ENCODE results near the gene TRPM6. TPM values are rescaled to one million over a fixed set of nuclear protein-coding genes. Genes with fewer than 3 reads are reported as not detected.
"Not testable (repeated sequence)": the region's sequence is repeated elsewhere in the genome, so short reads cannot be mapped to it uniquely, and the experiment has no call there.

TRPM6 gene
- polyA plus RNA-seq, 1 donor = 7.8 TPM

DNA sequence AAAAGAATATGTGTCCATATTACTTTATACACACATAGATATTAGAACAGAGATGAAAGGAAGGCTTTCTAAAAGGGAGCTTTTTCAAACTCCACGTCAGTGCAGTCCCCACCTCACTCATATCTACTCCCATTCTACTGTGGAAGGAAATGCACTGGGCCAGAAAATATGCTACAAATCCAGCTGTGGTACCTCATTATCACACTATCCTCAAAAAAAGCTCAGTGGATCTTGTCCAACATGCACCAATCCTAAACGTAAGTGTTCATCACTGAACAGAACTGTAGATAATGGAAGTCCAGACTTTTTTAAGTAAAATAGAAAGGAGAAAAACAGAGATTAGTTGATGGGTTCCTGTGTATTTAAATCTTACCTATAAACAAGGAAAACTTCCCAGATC lies 27.9 kb downstream of the TRPM6 start:
- Histone ChIP-seq H3K4me3 (ENCODE audit: low read length) (no peak overlapping the region), H3K27ac (ENCODE audit: low read length) (no peak overlapping the region), H3K27me3 (ENCODE audit: control insufficient read depth, insufficient read depth, low read length) (no peaks in the 10 kb centered on the region), H3K9me3 (ENCODE audit: control insufficient read depth, low read depth, low read length) (no peaks in the 10 kb centered on the region), H3K4me1 (ENCODE audit: control insufficient read depth, insufficient read depth, low read length) (peaks cover 38% of the 10 kb centered on the region), H3K36me3 (ENCODE audit: control insufficient read depth, insufficient read depth, low read length) (no peaks in the 10 kb centered on the region)
- DNase-seq = no peak
- no CpG with 5 or more reads among the region's 2 CpGs for WGBS (ENCODE audit: insufficient coverage, low lambda C conversion rate)

DNA sequence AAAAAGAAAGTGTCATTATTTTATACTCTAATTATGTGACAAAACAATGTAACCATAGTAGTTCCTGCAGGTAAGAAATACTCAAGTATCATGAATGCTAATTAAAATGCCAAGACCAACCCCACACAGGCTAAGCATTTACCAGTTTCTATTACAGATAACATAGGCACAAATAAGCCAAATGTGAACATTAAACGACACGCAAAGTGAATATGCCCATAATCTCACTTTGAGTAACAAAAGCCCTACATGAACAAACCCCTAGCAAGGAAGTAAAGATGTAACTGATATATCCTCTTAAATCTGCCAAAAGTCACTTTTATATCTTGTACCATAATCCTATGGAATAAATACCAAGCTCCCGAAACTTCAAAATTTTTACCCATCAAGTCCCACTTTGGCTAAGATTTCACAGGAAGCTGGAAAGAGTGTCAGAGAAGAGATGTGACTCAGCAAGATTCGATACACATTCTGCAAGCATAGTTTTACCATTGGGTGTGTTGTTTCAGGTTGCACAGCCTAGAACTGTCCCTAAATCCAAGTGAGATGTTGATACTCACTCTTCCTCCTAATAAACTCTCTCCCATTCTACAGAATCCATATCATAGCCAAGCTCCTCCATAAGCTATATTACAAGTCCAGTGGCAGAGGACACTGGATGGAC lies 28.8 kb downstream of the TRPM6 start:
- Histone ChIP-seq H3K4me3 (ENCODE audit: low read length) (no peak overlapping the region), H3K9me3 (ENCODE audit: control insufficient read depth, low read depth, low read length) (no peaks in the 10 kb centered on the region), H3K27me3 (ENCODE audit: control insufficient read depth, insufficient read depth, low read length) (no peaks in the 10 kb centered on the region), H3K27ac (ENCODE audit: low read length) (peak overlapping the region; percentile 94), H3K36me3 (ENCODE audit: control insufficient read depth, insufficient read depth, low read length) (peaks cover 2% of the 10 kb centered on the region), H3K4me1 (ENCODE audit: control insufficient read depth, insufficient read depth, low read length) (peaks cover 38% of the 10 kb centered on the region)
- DNase-seq = peak in 1 of 2 donors; percentile 36
- 100% methylated on average over 1 of the region's 4 CpGs for WGBS (ENCODE audit: insufficient coverage, low lambda C conversion rate)

DNA sequence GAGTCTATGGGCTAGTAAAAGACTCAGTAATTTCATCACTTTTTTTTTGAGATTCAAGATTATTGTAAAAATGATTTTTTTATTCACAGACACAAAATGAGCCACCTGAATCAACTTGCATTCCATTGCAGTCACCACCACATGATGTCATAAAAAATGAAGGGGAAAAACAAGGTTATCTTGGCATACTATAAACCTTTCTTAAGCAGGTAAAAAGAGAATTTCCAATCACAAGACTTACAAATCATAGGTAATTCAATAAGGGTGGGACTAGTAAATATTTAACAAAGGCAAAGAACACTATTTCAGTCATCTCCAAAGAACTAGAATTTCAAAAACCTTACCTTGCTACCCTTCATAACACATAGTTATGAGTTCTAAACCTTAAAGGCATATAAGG lies 30.7 kb downstream of the TRPM6 start:
- H3K27ac ChIP-seq (ENCODE audit: low read length) = peak overlapping the region; percentile 94
- H3K4me1 ChIP-seq (ENCODE audit: control insufficient read depth, insufficient read depth, low read length) = peaks cover 33% of the 10 kb centered on the region
- no peak overlapping the region for H3K4me3 ChIP-seq (ENCODE audit: low read length)
- H3K27me3 ChIP-seq (ENCODE audit: control insufficient read depth, insufficient read depth, low read length) = no peaks in the 10 kb centered on the region
- peaks cover 2% of the 10 kb centered on the region for H3K36me3 ChIP-seq (ENCODE audit: control insufficient read depth, insufficient read depth, low read length)
- peak; percentile 75 to 91 for DNase-seq
- H3K9me3 ChIP-seq (ENCODE audit: control insufficient read depth, low read depth, low read length) = peaks cover 11% of the 10 kb centered on the region

DNA sequence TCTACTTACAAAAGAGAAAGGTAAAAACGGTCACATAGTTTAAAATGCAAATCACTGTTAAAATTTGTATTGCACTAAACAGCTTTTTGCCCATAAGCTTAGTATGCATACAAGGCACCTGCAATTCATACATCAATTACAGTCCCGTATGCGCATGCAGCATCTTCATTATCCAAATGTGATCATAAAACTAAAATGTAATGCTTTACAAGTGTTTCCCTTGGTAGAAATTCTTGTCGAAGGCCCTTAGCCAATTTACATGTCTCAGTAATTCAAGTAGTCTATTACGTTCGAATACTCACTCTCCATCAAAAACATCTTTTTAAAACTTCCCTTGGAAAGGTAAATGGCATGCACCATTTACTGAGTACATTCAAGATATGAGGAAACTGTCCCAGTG lies 32.6 kb downstream of the TRPM6 start:
- no peaks in the 10 kb centered on the region for H3K27me3 ChIP-seq (ENCODE audit: control insufficient read depth, insufficient read depth, low read length)
- no peak overlapping the region for H3K4me3 ChIP-seq (ENCODE audit: low read length)
- DNase-seq = no peak
- H3K36me3 ChIP-seq (ENCODE audit: control insufficient read depth, insufficient read depth, low read length) = peaks cover 2% of the 10 kb centered on the region
- peaks cover 17% of the 10 kb centered on the region for H3K4me1 ChIP-seq (ENCODE audit: control insufficient read depth, insufficient read depth, low read length)
- H3K9me3 ChIP-seq (ENCODE audit: control insufficient read depth, low read depth, low read length) = peaks cover 11% of the 10 kb centered on the region
- no peak overlapping the region for H3K27ac ChIP-seq (ENCODE audit: low read length)
- WGBS (ENCODE audit: insufficient coverage, low lambda C conversion rate) = 100% methylated on average over 1 of the region's 6 CpGs

GRCh38 chr9:74853024-74853423 lies 34.7 kb downstream of the TRPM6 start:
- Histone ChIP-seq H3K4me1 (ENCODE audit: control insufficient read depth, insufficient read depth, low read length) (peaks cover 17% of the 10 kb centered on the region), H3K9me3 (ENCODE audit: control insufficient read depth, low read depth, low read length) (peaks cover 11% of the 10 kb centered on the region)
- not testable (repeated sequence) for H3K27me3 ChIP-seq (ENCODE audit: control insufficient read depth, insufficient read depth, low read length); H3K36me3 ChIP-seq (ENCODE audit: control insufficient read depth, insufficient read depth, low read length); H3K27ac ChIP-seq (ENCODE audit: low read length); H3K4me3 ChIP-seq (ENCODE audit: low read length); DNase-seq
- WGBS (ENCODE audit: insufficient coverage, low lambda C conversion rate) = no CpG with 5 or more reads among the region's 36 CpGs

- Histone ChIP-seq H3K36me3 (ENCODE audit: control insufficient read depth, insufficient read depth, low read length) (no peaks in the 10 kb centered on the region), H3K9me3 (ENCODE audit: control insufficient read depth, low read depth, low read length) (peaks cover 13% of the 10 kb centered on the region), H3K4me3 (ENCODE audit: low read length) (no peak overlapping the region), H3K27me3 (ENCODE audit: control insufficient read depth, insufficient read depth, low read length) (no peaks in the 10 kb centered on the region), H3K4me1 (ENCODE audit: control insufficient read depth, insufficient read depth, low read length) (peaks cover 11% of the 10 kb centered on the region), H3K27ac (ENCODE audit: low read length) (peak overlapping the region; percentile 55)
- no CpG with 5 or more reads among the region's 4 CpGs for WGBS (ENCODE audit: insufficient coverage, low lambda C conversion rate)
- peak; percentile 82 to 93 for DNase-seq
These were observed 39.6 kb downstream of the TRPM6 start for GRCh38 chr9:74848153-74848525.

DNA sequence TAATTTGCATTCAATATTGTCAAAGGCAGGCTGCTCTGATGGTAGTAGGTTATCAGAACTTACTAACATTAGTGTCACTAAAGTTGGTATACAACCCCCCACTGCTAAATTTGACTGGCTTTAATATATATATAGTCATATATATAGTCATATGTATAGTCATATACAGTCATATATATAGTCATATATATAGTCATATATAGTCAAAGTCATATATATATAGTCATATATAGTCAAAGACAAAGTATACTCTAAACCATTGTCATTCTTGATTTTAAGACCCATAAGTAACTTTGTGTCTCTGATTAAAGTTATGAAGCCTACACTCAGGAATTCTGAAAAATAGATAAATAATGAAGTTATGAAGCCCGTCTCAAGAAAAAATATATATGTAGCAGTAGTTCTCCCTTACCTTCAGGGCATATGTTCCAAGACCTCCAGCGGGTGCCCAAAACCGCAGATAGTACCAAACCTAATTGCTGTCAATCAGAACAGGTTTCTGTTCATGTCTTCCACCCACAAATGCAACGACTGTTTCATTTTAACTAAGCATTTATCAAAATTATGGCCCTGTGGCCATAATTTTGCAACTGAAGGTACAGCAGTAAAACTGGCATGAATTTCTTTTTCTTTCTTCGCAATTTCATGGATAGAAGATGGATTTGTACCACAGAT lies 40.1 kb downstream of the TRPM6 start:
- H3K4me3 ChIP-seq (ENCODE audit: low read length) = no peak overlapping the region
- peaks cover 11% of the 10 kb centered on the region for H3K4me1 ChIP-seq (ENCODE audit: control insufficient read depth, insufficient read depth, low read length)
- no peak for DNase-seq
- WGBS (ENCODE audit: insufficient coverage, low lambda C conversion rate) = 29% methylated on average over 2 of the region's 5 CpGs
- H3K9me3 ChIP-seq (ENCODE audit: control insufficient read depth, low read depth, low read length) = peaks cover 8% of the 10 kb centered on the region
- H3K27me3 ChIP-seq (ENCODE audit: control insufficient read depth, insufficient read depth, low read length) = no peaks in the 10 kb centered on the region
- H3K36me3 ChIP-seq (ENCODE audit: control insufficient read depth, insufficient read depth, low read length) = no peaks in the 10 kb centered on the region
- peak overlapping the region; percentile 39 for H3K27ac ChIP-seq (ENCODE audit: low read length)

DNA sequence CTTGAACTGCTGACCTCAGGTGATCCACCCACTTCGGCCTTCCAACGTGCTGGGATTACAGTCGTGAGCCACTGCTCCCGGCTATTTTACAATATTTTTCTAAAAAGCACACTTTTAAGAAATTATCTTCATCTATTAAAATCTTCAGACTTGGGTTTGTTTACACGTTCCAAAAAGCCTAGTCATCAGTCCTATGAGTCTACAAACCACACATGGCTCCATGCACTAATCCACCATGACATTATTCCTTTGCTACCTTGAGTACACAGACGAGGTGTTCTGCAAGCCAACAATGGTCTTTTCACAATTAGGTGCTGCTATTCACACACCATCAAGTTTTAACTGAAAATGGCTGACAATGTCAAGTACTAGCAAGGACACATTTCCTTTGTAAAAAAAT lies 41.0 kb downstream of the TRPM6 start:
- peaks cover 11% of the 10 kb centered on the region for H3K4me1 ChIP-seq (ENCODE audit: control insufficient read depth, insufficient read depth, low read length)
- H3K27me3 ChIP-seq (ENCODE audit: control insufficient read depth, insufficient read depth, low read length) = no peaks in the 10 kb centered on the region
- H3K4me3 ChIP-seq (ENCODE audit: low read length) = no peak overlapping the region
- H3K9me3 ChIP-seq (ENCODE audit: control insufficient read depth, low read depth, low read length) = peaks cover 3% of the 10 kb centered on the region
- 75% methylated on average over 1 of the region's 6 CpGs for WGBS (ENCODE audit: insufficient coverage, low lambda C conversion rate)
- H3K36me3 ChIP-seq (ENCODE audit: control insufficient read depth, insufficient read depth, low read length) = no peaks in the 10 kb centered on the region
- no peak overlapping the region for H3K27ac ChIP-seq (ENCODE audit: low read length)
- DNase-seq = no peak

DNA sequence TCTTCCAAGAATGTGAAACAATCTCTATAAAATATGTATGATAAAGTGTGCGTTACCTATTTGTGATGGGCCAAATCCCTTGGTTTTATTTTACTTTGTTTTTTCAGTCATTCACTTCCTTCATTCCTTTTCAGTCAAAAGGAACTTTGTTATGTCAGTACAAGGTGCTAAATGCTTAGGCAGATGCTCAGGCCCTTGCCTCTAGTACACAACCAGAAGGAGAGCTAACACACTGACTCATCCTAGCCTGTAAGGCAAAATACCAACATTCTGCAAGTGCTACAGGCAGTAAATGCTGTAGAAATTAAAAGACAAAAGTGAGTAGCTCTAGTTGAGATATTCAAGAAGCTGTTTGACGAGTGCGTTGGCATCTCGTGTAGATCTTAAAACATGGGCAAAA lies 49.4 kb downstream of the TRPM6 start:
- H3K27ac ChIP-seq (ENCODE audit: low read length) = no peak overlapping the region
- H3K4me3 ChIP-seq (ENCODE audit: low read length) = no peak overlapping the region
- no peaks in the 10 kb centered on the region for H3K27me3 ChIP-seq (ENCODE audit: control insufficient read depth, insufficient read depth, low read length)
- peaks cover under 1% of the 10 kb centered on the region for H3K9me3 ChIP-seq (ENCODE audit: control insufficient read depth, low read depth, low read length)
- H3K4me1 ChIP-seq (ENCODE audit: control insufficient read depth, insufficient read depth, low read length) = peaks cover 3% of the 10 kb centered on the region
- H3K36me3 ChIP-seq (ENCODE audit: control insufficient read depth, insufficient read depth, low read length) = peaks cover 3% of the 10 kb centered on the region
- 78% methylated on average over 4 of the region's 4 CpGs for WGBS (ENCODE audit: insufficient coverage, low lambda C conversion rate)
- peak in 1 of 2 donors; percentile 63 for DNase-seq

GRCh38 chr9:74824654-74825053 lies 63.1 kb downstream of the TRPM6 start:
- DNase-seq = no peak
- Histone ChIP-seq H3K9me3 (ENCODE audit: control insufficient read depth, low read depth, low read length) (no peaks in the 10 kb centered on the region), H3K36me3 (ENCODE audit: control insufficient read depth, insufficient read depth, low read length) (peaks cover 14% of the 10 kb centered on the region), H3K4me1 (ENCODE audit: control insufficient read depth, insufficient read depth, low read length) (no peaks in the 10 kb centered on the region), H3K27ac (ENCODE audit: low read length) (no peak overlapping the region), H3K4me3 (ENCODE audit: low read length) (no peak overlapping the region), H3K27me3 (ENCODE audit: control insufficient read depth, insufficient read depth, low read length) (no peaks in the 10 kb centered on the region)
- no CpG with 5 or more reads among the region's 1 CpG for WGBS (ENCODE audit: insufficient coverage, low lambda C conversion rate)

GRCh38 chr9:74821636-74822035 lies 66.1 kb downstream of the TRPM6 start:
- Histone ChIP-seq H3K4me1 (ENCODE audit: control insufficient read depth, insufficient read depth, low read length) (no peaks in the 10 kb centered on the region), H3K27me3 (ENCODE audit: control insufficient read depth, insufficient read depth, low read length) (no peaks in the 10 kb centered on the region), H3K27ac (ENCODE audit: low read length) (no peak overlapping the region), H3K9me3 (ENCODE audit: control insufficient read depth, low read depth, low read length) (no peaks in the 10 kb centered on the region), H3K4me3 (ENCODE audit: low read length) (no peak overlapping the region), H3K36me3 (ENCODE audit: control insufficient read depth, insufficient read depth, low read length) (peaks cover 10% of the 10 kb centered on the region)
- no CpG with 5 or more reads among the region's 8 CpGs for WGBS (ENCODE audit: insufficient coverage, low lambda C conversion rate)
- no peak for DNase-seq

Measured in large intestine (tissue), 3 donors.